ENCODE data around the gene TEPSIN. TPM values are rescaled to one million over a fixed set of nuclear protein-coding genes. Genes with fewer than 3 reads are reported as not detected.

The TEPSIN gene
- total and polyA plus RNA-seq, 2 donors (not counting 3 experiments of a cell fraction or from before 2014, with no cell fraction given), result 41.6 to 45.3 TPM

- FAIRE-seq (no peak), DNase-seq (ENCODE audit: low read depth, low spot score) (no peak)
- no peaks in the 10 kb centered on the region for H3K27me3 ChIP-seq (ENCODE audit: control insufficient read depth in 2 of 2, insufficient read depth in 2 of 2, low read length in 2 of 2)
- BruUV-seq (replicated peaks), result no TSS peak
- no peaks in the 10 kb centered on the region for H3K4me1 ChIP-seq (ENCODE audit: control insufficient read depth, extremely low read depth, insufficient read depth, low read length)
- no peak overlapping the region for H3K27ac ChIP-seq (ENCODE audit: insufficient read depth, low read depth, low read length)
- H3K4me3 ChIP-seq (replicated peaks in 1 of 3; ENCODE audit: insufficient read depth in 1 of 3, low read depth in 1 of 3, low read length in 3 of 3), result no peak overlapping the region
- H3K9ac ChIP-seq (replicated peaks; ENCODE audit: extremely low read depth, insufficient read depth, low read length), result no peak overlapping the region
- POLR2A ChIA-PET, result no interaction called here
- no peaks in the 10 kb centered on the region for H3K9me3 ChIP-seq (replicated peaks; ENCODE audit: control insufficient read depth, insufficient read depth, low read length)
- intact Hi-C loops (cut with micrococcal nuclease) (no loop called here), dilution Hi-C loops (cut with MboI; ENCODE audit: extremely low pct_ligation_motif_present, low sequenced_read_pairs) (no loop called here)
- H3K36me3 ChIP-seq (ENCODE audit: control insufficient read depth in 2 of 2, extremely low read depth in 1 of 2, insufficient read depth in 2 of 2, low read length in 2 of 2), result peaks cover 0 to 7% of the 10 kb centered on the region in 2 experiments
- no peak overlapping the region for H2AFZ ChIP-seq (ENCODE audit: low read depth, low read length)
- no peaks in the 10 kb centered on the region for H3K79me2 ChIP-seq (ENCODE audit: control insufficient read depth, insufficient read depth, low read length)
- no peaks in the 10 kb centered on the region for H3K9me1 ChIP-seq (replicated peaks; ENCODE audit: control insufficient read depth, extremely low read depth, insufficient read depth, low read length)
- H4K20me1 ChIP-seq (replicated peaks; ENCODE audit: control insufficient read depth, extremely low read depth, insufficient read depth, low read length), result no peaks in the 10 kb centered on the region
- TF ChIP-seq POLR2A (IDR thresholded peaks at IDR 0.05; ENCODE audit: low read depth, low read length) (no peak), POLR2AphosphoS5 (IDR thresholded peaks at IDR 0.05; ENCODE audit: insufficient read depth, low read depth, low read length) (no peak)
- CTCF ChIA-PET, result no interaction called here
- H3K4me2 ChIP-seq (ENCODE audit: insufficient read depth, low read length), result no peak overlapping the region
These were observed 45.2 kb downstream of the TEPSIN start for GRCh38 chr17:81193470-81194224.

DNA sequence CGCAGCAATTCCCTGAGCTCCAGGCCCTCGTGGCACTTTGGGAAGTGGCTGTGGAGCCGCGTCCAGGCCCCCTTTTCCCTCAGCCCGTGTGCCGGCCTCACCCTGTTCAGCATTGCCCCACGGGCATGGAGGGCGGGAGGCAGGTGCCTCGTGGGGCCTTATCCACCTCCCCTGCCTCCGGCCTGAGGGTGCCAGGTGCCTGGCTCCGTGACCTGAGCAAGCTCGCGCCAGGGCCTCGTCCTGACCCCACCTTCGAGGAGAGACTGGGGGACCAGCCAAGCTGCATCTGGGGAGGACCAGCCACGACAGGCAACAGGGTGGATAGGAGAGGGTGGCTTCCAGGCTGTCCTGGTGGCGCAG is 45.8 kb downstream of the TEPSIN start:
- Histone ChIP-seq H3K27me3 (ENCODE audit: control insufficient read depth in 2 of 2, insufficient read depth in 2 of 2, low read length in 2 of 2) (no peaks in the 10 kb centered on the region), H3K4me1 (ENCODE audit: control insufficient read depth, extremely low read depth, insufficient read depth, low read length) (no peaks in the 10 kb centered on the region), H4K20me1 (replicated peaks; ENCODE audit: control insufficient read depth, extremely low read depth, insufficient read depth, low read length) (no peaks in the 10 kb centered on the region), H3K36me3 (ENCODE audit: control insufficient read depth in 2 of 2, extremely low read depth in 1 of 2, insufficient read depth in 2 of 2, low read length in 2 of 2) (peaks cover 0 to 7% of the 10 kb centered on the region in 2 experiments), H2AFZ (ENCODE audit: low read depth, low read length) (no peak overlapping the region), H3K27ac (ENCODE audit: insufficient read depth, low read depth, low read length) (no peak overlapping the region), H3K4me3 (replicated peaks in 1 of 3; ENCODE audit: insufficient read depth in 1 of 3, low read depth in 1 of 3, low read length in 3 of 3) (no peak overlapping the region), H3K9me3 (replicated peaks; ENCODE audit: control insufficient read depth, insufficient read depth, low read length) (no peaks in the 10 kb centered on the region), H3K4me2 (ENCODE audit: insufficient read depth, low read length) (no peak overlapping the region), H3K9ac (replicated peaks; ENCODE audit: extremely low read depth, insufficient read depth, low read length) (no peak overlapping the region), H3K9me1 (replicated peaks; ENCODE audit: control insufficient read depth, extremely low read depth, insufficient read depth, low read length) (no peaks in the 10 kb centered on the region), H3K79me2 (ENCODE audit: control insufficient read depth, insufficient read depth, low read length) (no peaks in the 10 kb centered on the region)
- DNase-seq (ENCODE audit: low read depth, low spot score) (no peak), FAIRE-seq (no peak)
- ChIA-PET POLR2A (no interaction called here), CTCF (no interaction called here)
- TF ChIP-seq POLR2AphosphoS5 (IDR thresholded peaks at IDR 0.05; ENCODE audit: insufficient read depth, low read depth, low read length), result no peak
- intact Hi-C loops (cut with micrococcal nuclease), result no loop called here
- BruUV-seq (replicated peaks), result no TSS peak
- dilution Hi-C loops (cut with MboI; ENCODE audit: extremely low pct_ligation_motif_present, low sequenced_read_pairs), result no loop called here

Data from endothelial cell of umbilical vein (primary cell).